ENCODE data around the gene MSH4.

The MSH4 gene

DNA sequence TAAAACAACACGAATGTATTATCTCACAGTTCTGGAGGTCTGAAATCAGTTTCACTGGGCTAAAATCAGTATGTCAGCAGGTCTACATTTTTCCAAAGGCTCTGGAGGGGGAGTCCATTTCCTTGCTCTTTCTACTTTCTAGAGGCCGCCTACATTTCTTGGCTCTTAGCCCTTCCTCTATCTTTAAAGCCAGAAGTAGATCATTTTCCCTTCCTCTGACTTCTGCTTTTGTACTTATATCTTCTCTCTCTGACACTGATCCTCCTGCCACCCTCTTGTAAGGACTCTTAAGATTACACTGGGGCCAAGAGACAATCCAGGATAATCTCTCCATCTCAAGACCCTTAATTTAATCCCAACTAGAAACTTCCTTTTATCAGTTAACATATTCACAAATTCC is 41.4 kb downstream of the MSH4 start:
- no peaks in the 10 kb centered on the region for H3K27me3 ChIP-seq (replicated peaks; ENCODE audit: control insufficient read depth, insufficient read depth, low read length, poor library complexity, severe bottlenecking)
- no peak overlapping the region for H3K4me3 ChIP-seq (ENCODE audit: insufficient read depth, low read depth, low read length, poor library complexity, severe bottlenecking)
- H3K27ac ChIP-seq (ENCODE audit: insufficient read depth, low read length, poor library complexity, severe bottlenecking), result no peak overlapping the region
- H3K9me3 ChIP-seq (ENCODE audit: control insufficient read depth, low read length), result no peaks in the 10 kb centered on the region
- DNase-seq, result no peak
- no peaks in the 10 kb centered on the region for H3K36me3 ChIP-seq (ENCODE audit: control insufficient read depth, insufficient read depth, low read length)
- H3K4me1 ChIP-seq (ENCODE audit: control insufficient read depth, insufficient read depth, low read length, poor library complexity, severe bottlenecking), result no peaks in the 10 kb centered on the region

GRCh38 chr1:75841421-75841820 is 44.7 kb downstream of the MSH4 start:
- H3K27ac ChIP-seq (ENCODE audit: insufficient read depth, low read length, poor library complexity, severe bottlenecking), result no peak overlapping the region

DNA sequence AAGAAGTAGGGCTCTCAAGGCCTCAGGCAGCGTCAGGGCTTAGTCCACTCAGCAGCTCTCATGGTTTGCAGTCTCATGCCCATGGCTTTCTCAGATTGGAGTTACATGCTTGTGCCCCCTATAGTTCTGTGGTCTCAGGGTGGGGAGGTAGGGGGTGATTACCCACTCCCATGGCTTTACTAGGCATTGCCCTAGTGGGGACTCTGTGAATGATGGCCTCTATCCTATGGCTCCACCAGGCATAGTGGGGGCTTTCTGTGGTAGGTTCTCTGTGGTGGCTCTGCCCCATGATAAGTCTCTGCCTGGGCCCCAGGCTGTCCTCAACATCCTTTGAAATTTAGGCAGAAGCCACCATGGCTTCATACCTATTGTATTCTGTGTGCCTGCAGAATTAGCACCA is 48.9 kb downstream of the MSH4 start:
- Histone ChIP-seq H3K27ac (ENCODE audit: insufficient read depth, low read length, poor library complexity, severe bottlenecking) (no peak overlapping the region), H3K36me3 (ENCODE audit: control insufficient read depth, insufficient read depth, low read length) (no peaks in the 10 kb centered on the region), H3K27me3 (replicated peaks; ENCODE audit: control insufficient read depth, insufficient read depth, low read length, poor library complexity, severe bottlenecking) (no peaks in the 10 kb centered on the region), H3K4me1 (ENCODE audit: control insufficient read depth, insufficient read depth, low read length, poor library complexity, severe bottlenecking) (no peaks in the 10 kb centered on the region), H3K4me3 (ENCODE audit: insufficient read depth, low read depth, low read length, poor library complexity, severe bottlenecking) (no peak overlapping the region), H3K9me3 (ENCODE audit: control insufficient read depth, low read length) (no peaks in the 10 kb centered on the region)
- no peak for DNase-seq

More at GRCh38 chr1:75841421-75841820, 44.7 kb downstream of the MSH4 start:
- Histone ChIP-seq H3K4me3 (ENCODE audit: insufficient read depth, low read depth, low read length, poor library complexity, severe bottlenecking) (no peak overlapping the region), H3K4me1 (ENCODE audit: control insufficient read depth, insufficient read depth, low read length, poor library complexity, severe bottlenecking) (no peaks in the 10 kb centered on the region), H3K36me3 (ENCODE audit: control insufficient read depth, insufficient read depth, low read length) (no peaks in the 10 kb centered on the region), H3K9me3 (ENCODE audit: control insufficient read depth, low read length) (no peaks in the 10 kb centered on the region), H3K27me3 (replicated peaks; ENCODE audit: control insufficient read depth, insufficient read depth, low read length, poor library complexity, severe bottlenecking) (no peaks in the 10 kb centered on the region)
- no peak for DNase-seq

- Histone ChIP-seq H3K9me3 (ENCODE audit: control insufficient read depth, low read length) (no peaks in the 10 kb centered on the region), H3K27me3 (replicated peaks; ENCODE audit: control insufficient read depth, insufficient read depth, low read length, poor library complexity, severe bottlenecking) (no peaks in the 10 kb centered on the region), H3K27ac (ENCODE audit: insufficient read depth, low read length, poor library complexity, severe bottlenecking) (no peak overlapping the region), H3K4me3 (ENCODE audit: insufficient read depth, low read depth, low read length, poor library complexity, severe bottlenecking) (no peak overlapping the region), H3K4me1 (ENCODE audit: control insufficient read depth, insufficient read depth, low read length, poor library complexity, severe bottlenecking) (no peaks in the 10 kb centered on the region), H3K36me3 (ENCODE audit: control insufficient read depth, insufficient read depth, low read length) (no peaks in the 10 kb centered on the region)
- no peak for DNase-seq
Measured at GRCh38 chr1:75855010-75855409, 58.3 kb downstream of the MSH4 start.

GRCh38 chr1:75855734-75856133 is 59.1 kb downstream of the MSH4 start:
- H3K36me3 ChIP-seq (ENCODE audit: control insufficient read depth, insufficient read depth, low read length), result no peaks in the 10 kb centered on the region
- H3K27ac ChIP-seq (ENCODE audit: insufficient read depth, low read length, poor library complexity, severe bottlenecking), result no peak overlapping the region
- no peaks in the 10 kb centered on the region for H3K27me3 ChIP-seq (replicated peaks; ENCODE audit: control insufficient read depth, insufficient read depth, low read length, poor library complexity, severe bottlenecking)
- no peak for DNase-seq
- no peak overlapping the region for H3K4me3 ChIP-seq (ENCODE audit: insufficient read depth, low read depth, low read length, poor library complexity, severe bottlenecking)
- no peaks in the 10 kb centered on the region for H3K4me1 ChIP-seq (ENCODE audit: control insufficient read depth, insufficient read depth, low read length, poor library complexity, severe bottlenecking)
- no peaks in the 10 kb centered on the region for H3K9me3 ChIP-seq (ENCODE audit: control insufficient read depth, low read length)

- no peak for DNase-seq
- H3K27ac ChIP-seq (ENCODE audit: insufficient read depth, low read length, poor library complexity, severe bottlenecking), result no peak overlapping the region
- no peaks in the 10 kb centered on the region for H3K36me3 ChIP-seq (ENCODE audit: control insufficient read depth, insufficient read depth, low read length)
- H3K4me3 ChIP-seq (ENCODE audit: insufficient read depth, low read depth, low read length, poor library complexity, severe bottlenecking), result no peak overlapping the region
- no peaks in the 10 kb centered on the region for H3K9me3 ChIP-seq (ENCODE audit: control insufficient read depth, low read length)
- H3K4me1 ChIP-seq (ENCODE audit: control insufficient read depth, insufficient read depth, low read length, poor library complexity, severe bottlenecking), result no peaks in the 10 kb centered on the region
- H3K27me3 ChIP-seq (replicated peaks; ENCODE audit: control insufficient read depth, insufficient read depth, low read length, poor library complexity, severe bottlenecking), result no peaks in the 10 kb centered on the region
Measured at GRCh38 chr1:75861831-75862230, 65.1 kb downstream of the MSH4 start.

DNA sequence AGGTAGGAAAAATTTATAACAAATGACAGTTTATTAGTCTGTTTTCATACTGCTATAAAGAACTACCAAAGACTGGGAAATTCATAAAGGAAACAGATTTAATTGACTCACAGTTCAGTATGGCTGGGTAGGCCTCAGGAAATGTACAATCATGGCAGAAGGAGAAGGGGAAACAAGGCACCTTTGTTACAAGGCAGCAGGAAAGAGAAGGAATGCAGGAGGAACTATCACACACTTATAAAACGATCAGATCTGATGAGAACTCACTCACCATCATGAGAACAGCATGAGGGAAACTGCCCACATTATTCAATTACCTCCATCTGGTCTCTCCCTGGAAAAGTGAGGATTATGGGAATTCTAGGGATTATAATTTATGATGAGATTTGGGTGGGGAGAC is 74.3 kb downstream of the MSH4 start:
- H3K9me3 ChIP-seq (ENCODE audit: control insufficient read depth, low read length), result no peaks in the 10 kb centered on the region
- no peaks in the 10 kb centered on the region for H3K27me3 ChIP-seq (replicated peaks; ENCODE audit: control insufficient read depth, insufficient read depth, low read length, poor library complexity, severe bottlenecking)
- H3K36me3 ChIP-seq (ENCODE audit: control insufficient read depth, insufficient read depth, low read length), result no peaks in the 10 kb centered on the region
- H3K27ac ChIP-seq (ENCODE audit: insufficient read depth, low read length, poor library complexity, severe bottlenecking), result no peak overlapping the region
- no peak for DNase-seq
- H3K4me3 ChIP-seq (ENCODE audit: insufficient read depth, low read depth, low read length, poor library complexity, severe bottlenecking), result no peak overlapping the region
- H3K4me1 ChIP-seq (ENCODE audit: control insufficient read depth, insufficient read depth, low read length, poor library complexity, severe bottlenecking), result no peaks in the 10 kb centered on the region

- no peaks in the 10 kb centered on the region for H3K27me3 ChIP-seq (replicated peaks; ENCODE audit: control insufficient read depth, insufficient read depth, low read length, poor library complexity, severe bottlenecking)
- no peak overlapping the region for H3K4me3 ChIP-seq (ENCODE audit: insufficient read depth, low read depth, low read length, poor library complexity, severe bottlenecking)
- H3K4me1 ChIP-seq (ENCODE audit: control insufficient read depth, insufficient read depth, low read length, poor library complexity, severe bottlenecking), result no peaks in the 10 kb centered on the region
- no peak overlapping the region for H3K27ac ChIP-seq (ENCODE audit: insufficient read depth, low read length, poor library complexity, severe bottlenecking)
- no peaks in the 10 kb centered on the region for H3K36me3 ChIP-seq (ENCODE audit: control insufficient read depth, insufficient read depth, low read length)
- DNase-seq, result no peak
- no peaks in the 10 kb centered on the region for H3K9me3 ChIP-seq (ENCODE audit: control insufficient read depth, low read length)
Measured at GRCh38 chr1:75879985-75880384, 83.3 kb downstream of the MSH4 start.

DNA sequence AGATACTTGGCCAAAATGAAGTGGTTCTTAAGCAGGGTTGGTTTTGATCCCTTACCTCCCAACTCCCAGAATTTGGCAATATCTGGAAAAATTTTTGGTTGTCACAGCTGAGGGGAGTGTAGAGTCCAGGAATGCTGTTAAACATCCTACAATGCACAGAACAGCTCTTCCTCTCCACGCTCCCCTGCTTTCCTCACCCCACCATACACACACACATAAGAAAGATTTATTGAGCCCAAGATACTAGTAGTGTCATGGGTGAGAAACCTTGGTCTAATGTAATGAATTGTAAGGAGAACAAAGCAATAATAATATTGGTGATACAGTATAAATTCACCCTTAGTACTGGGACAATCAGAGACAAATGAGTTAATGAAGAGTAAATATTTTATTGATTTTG is 87.8 kb downstream of the MSH4 start:
- Histone ChIP-seq H3K36me3 (ENCODE audit: control insufficient read depth, insufficient read depth, low read length) (no peaks in the 10 kb centered on the region), H3K9me3 (ENCODE audit: control insufficient read depth, low read length) (no peaks in the 10 kb centered on the region), H3K27me3 (replicated peaks; ENCODE audit: control insufficient read depth, insufficient read depth, low read length, poor library complexity, severe bottlenecking) (no peaks in the 10 kb centered on the region), H3K4me3 (ENCODE audit: insufficient read depth, low read depth, low read length, poor library complexity, severe bottlenecking) (no peak overlapping the region), H3K4me1 (ENCODE audit: control insufficient read depth, insufficient read depth, low read length, poor library complexity, severe bottlenecking) (no peaks in the 10 kb centered on the region), H3K27ac (ENCODE audit: insufficient read depth, low read length, poor library complexity, severe bottlenecking) (no peak overlapping the region)
- no peak for DNase-seq

GRCh38 chr1:75901371-75901770 is 104.7 kb downstream of the MSH4 start:
- Histone ChIP-seq H3K27me3 (replicated peaks; ENCODE audit: control insufficient read depth, insufficient read depth, low read length, poor library complexity, severe bottlenecking) (no peaks in the 10 kb centered on the region), H3K9me3 (ENCODE audit: control insufficient read depth, low read length) (no peaks in the 10 kb centered on the region), H3K36me3 (ENCODE audit: control insufficient read depth, insufficient read depth, low read length) (no peaks in the 10 kb centered on the region), H3K4me3 (ENCODE audit: insufficient read depth, low read depth, low read length, poor library complexity, severe bottlenecking) (no peak overlapping the region), H3K4me1 (ENCODE audit: control insufficient read depth, insufficient read depth, low read length, poor library complexity, severe bottlenecking) (no peaks in the 10 kb centered on the region), H3K27ac (ENCODE audit: insufficient read depth, low read length, poor library complexity, severe bottlenecking) (no peak overlapping the region)
- DNase-seq, result no peak

- Histone ChIP-seq H3K36me3 (ENCODE audit: control insufficient read depth, insufficient read depth, low read length) (no peaks in the 10 kb centered on the region), H3K4me3 (ENCODE audit: insufficient read depth, low read depth, low read length, poor library complexity, severe bottlenecking) (no peak overlapping the region), H3K27me3 (replicated peaks; ENCODE audit: control insufficient read depth, insufficient read depth, low read length, poor library complexity, severe bottlenecking) (no peaks in the 10 kb centered on the region), H3K4me1 (ENCODE audit: control insufficient read depth, insufficient read depth, low read length, poor library complexity, severe bottlenecking) (no peaks in the 10 kb centered on the region), H3K9me3 (ENCODE audit: control insufficient read depth, low read length) (no peaks in the 10 kb centered on the region), H3K27ac (ENCODE audit: insufficient read depth, low read length, poor library complexity, severe bottlenecking) (no peak overlapping the region)
- DNase-seq, result no peak
Measured at GRCh38 chr1:75908717-75909152, 112.1 kb downstream of the MSH4 start.

Data from effector memory CD4-positive, alpha-beta T cell (primary cell).